Gastrocnemius medialis (tissue), 4 donors: ENCODE measurements around the gene PRLH. TPM values are rescaled to one million over a fixed set of nuclear protein-coding genes. Genes with fewer than 3 reads are reported as not detected.
A peak's percentile ranks its signal among the peaks of the same experiment; 100 is the strongest.
"Not testable (repeated sequence)": the region's sequence is repeated elsewhere in the genome, so short reads cannot be mapped to it uniquely, and the experiment has no call there.

Experiments
- ATAC-seq, 2 donors: fragments of 150-250 bp; one replicate each; pipeline ENCODE4 v1.9.1; 2016
- DNase-seq, 2 donors: peaks; one replicate each; pipeline ENCODE4 v3.0.0-alpha.2; 2019
- H3K27ac ChIP-seq, 4 donors: fragments of 200-600 bp; sonication (generic); 1 replicate in 1 of 4; 2 replicates in 3 of 4; pipeline ENCODE4 v1.5.1; 2016 to 2018; ENCODE audit warnings: mild to moderate bottlenecking in 2 of 4, moderate library complexity in 1 of 4
- H3K27me3 ChIP-seq, 3 donors: fragments of 200-600 bp; sonication (generic) in 2 of 3; 1 replicate in 1 of 3; 2 replicates in 2 of 3; pipeline versions ENCODE4 v1.5.1 to v1.6.0; 2016 to 2019; ENCODE audit warnings: mild to moderate bottlenecking in 1 of 3, moderate library complexity in 1 of 3
- H3K36me3 ChIP-seq, 2 donors: fragments of 200-600 bp; sonication (generic) in 1 of 2; one replicate each; pipeline ENCODE4 v1.5.1; 2017 to 2018
- H3K4me1 ChIP-seq, 2 donors: fragments of 200-600 bp; sonication (generic) in 1 of 2; one replicate each; pipeline ENCODE4 v1.5.1; 2016 to 2017; ENCODE audit warnings: mild to moderate bottlenecking in 2 of 2
- H3K4me3 ChIP-seq, 4 donors: fragments of 200-600 bp; sonication (generic) in 3 of 4; 1 replicate in 1 of 4; 2 replicates in 3 of 4; pipeline ENCODE4 v1.5.1; 2016 to 2019; ENCODE audit warnings: mild to moderate bottlenecking in 2 of 4
- H3K9me3 ChIP-seq, 3 donors: fragments of 200-600 bp; sonication (generic) in 2 of 3; 1 replicate in 1 of 3; 2 replicates in 2 of 3; pipeline ENCODE4 v1.5.1; 2016 to 2019
- CTCF ChIP-seq, 5 experiments: fragments of 450-650 bp in 3 of 5; fragments of 200-600 bp in 2 of 5; sonication (generic) in 2 of 5; IDR thresholded peaks in 4 of 5; conservative IDR thresholded peaks in 1 of 5; 1 replicate in 4 of 5; 2 replicates in 1 of 5; pipeline ENCODE4 v1.5.1; 2016 to 2019; ENCODE audit warnings: antibody characterized with exemption in 5 of 5, mild to moderate bottlenecking in 3 of 5, moderate library complexity in 3 of 5
- POLR2A ChIP-seq, 2 donors: fragments of 450-650 bp; IDR thresholded peaks; one replicate each; pipeline ENCODE4 v1.6.1; 2017; ENCODE audit warnings: antibody characterized with exemption in 2 of 2, mild to moderate bottlenecking in 2 of 2, moderate library complexity in 2 of 2
- in situ Hi-C, 4 donors: fragments of 200-750 bp; cut with MboI; loops; one replicate each; pipeline versions ENCODE4 v1.15.0 to v1.8.0; 2017; ENCODE audit warnings: low sequenced_read_pairs in 4 of 4
- intact Hi-C: fragments of 100-400 bp; cut with DNase I; formaldehyde crosslinking; loops from one replicate; pipeline ENCODE4 v1.15.1; 2023; ENCODE audit warnings: low total_unique reads
- total RNA-seq, 4 donors: library from RNA; depleted of rRNA; stranded (reverse); fragments of >200 nt; gene quantifications; one replicate each; pipeline versions ENCODE4 v1.1.0 to v1.2.3, GENCODE V29; 2016

The PRLH gene
- total RNA-seq, 4 donors from 2014 or later: not detected

- intact Hi-C loops: no loop called here
- DNase-seq (no peak), ATAC-seq (no peak)
- no peaks in the 10 kb centered on the region for H3K36me3 ChIP-seq
- no peak overlapping the region for H3K27ac ChIP-seq
- H3K9me3 ChIP-seq: no peaks in the 10 kb centered on the region
- TF ChIP-seq POLR2A (IDR thresholded peaks at IDR 0.05) (no peak), CTCF (IDR thresholded peaks at IDR 0.05 in 4 of 5, conservative IDR thresholded peaks at IDR 0.05 in 1 of 5) (no peak)
- H3K4me1 ChIP-seq: peaks cover 14 to 15% of the 10 kb centered on the region in 2 donors
- in situ Hi-C loops: loop anchor here in 1 of 4 donors (10.0 kb wide), 2 partner anchors 62 to 152 kb away; no protein-coding TSS in a partner anchor
- H3K27me3 ChIP-seq: no peaks in the 10 kb centered on the region
- H3K4me3 ChIP-seq: no peak overlapping the region
Observed at GRCh38 chr2:237593036-237593435, 26.7 kb downstream of the PRLH start.

DNA sequence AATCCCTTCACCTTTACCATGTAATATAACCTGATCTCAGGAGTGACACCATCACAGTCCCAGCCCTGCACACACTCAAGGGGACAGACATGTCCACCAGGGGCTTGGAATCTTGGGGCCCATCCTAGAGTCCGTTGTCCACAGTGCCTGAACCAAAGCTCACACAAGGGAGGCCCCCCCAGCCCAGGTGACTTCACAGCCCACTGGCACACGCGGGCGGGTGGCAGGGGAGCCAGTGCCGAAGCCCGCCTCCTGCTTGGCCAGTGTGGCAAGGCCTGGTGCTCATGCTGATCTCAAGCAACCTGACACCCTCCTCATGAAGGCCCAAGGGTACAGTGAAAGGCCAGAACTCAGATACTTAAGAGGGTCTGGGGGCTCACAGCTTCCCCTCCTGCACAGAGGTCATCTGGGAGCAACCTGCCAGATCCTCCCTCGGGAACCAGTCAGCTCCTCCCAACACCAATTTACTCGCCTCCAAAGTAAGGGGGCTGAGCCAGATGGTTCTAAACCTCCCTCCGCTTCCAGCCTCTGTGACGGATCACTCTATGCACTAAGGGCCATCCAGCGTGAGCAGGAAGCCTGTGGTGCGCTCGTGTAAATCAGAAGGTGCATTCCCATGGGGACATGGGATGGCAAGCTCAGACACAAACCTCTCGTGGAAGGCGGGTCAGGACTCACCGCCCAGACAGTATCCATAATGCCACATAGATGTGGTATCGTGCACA lies 27.4 kb downstream of the PRLH start:
- in situ Hi-C loops: loop anchor here in 1 of 4 donors (10.0 kb wide), 2 partner anchors 61 to 151 kb away; no protein-coding TSS in a partner anchor

DNA sequence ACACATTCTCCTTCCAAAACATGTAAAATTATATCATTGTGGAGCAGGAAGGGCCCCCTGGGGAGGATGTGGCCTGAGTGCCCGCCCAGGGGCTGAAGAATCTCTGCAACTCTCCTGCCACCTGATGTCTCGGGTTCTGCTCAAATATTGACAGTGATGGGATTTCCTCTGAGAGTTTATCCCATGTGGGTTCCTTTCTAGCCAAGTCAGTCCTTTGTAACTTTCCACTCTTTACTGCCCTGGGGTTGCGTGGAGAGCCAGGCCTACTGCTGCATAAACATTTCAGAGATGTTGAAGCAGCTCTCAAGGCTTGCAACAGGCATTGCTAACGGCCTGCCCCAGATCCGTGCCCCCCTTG lies 28.1 kb downstream of the PRLH start:
- ATAC-seq (no peak), DNase-seq (no peak)
- H3K27me3 ChIP-seq: no peaks in the 10 kb centered on the region
- H3K27ac ChIP-seq: peak overlapping the region in 1 of 4 donors; percentile 37
- in situ Hi-C loops (loop anchor here in 1 of 4 donors (10.0 kb wide), 2 partner anchors 60 to 150 kb away; no protein-coding TSS in a partner anchor), intact Hi-C loops (no loop called here)
- no peaks in the 10 kb centered on the region for H3K9me3 ChIP-seq
- no peak overlapping the region for H3K4me3 ChIP-seq
- H3K4me1 ChIP-seq: peaks cover 15 to 16% of the 10 kb centered on the region in 2 donors
- TF ChIP-seq POLR2A (IDR thresholded peaks at IDR 0.05): no peak
- TF ChIP-seq CTCF (IDR thresholded peaks at IDR 0.05 in 4 of 5, conservative IDR thresholded peaks at IDR 0.05 in 1 of 5): no peak
- H3K36me3 ChIP-seq: no peaks in the 10 kb centered on the region

More for the DNA sequence above, 27.4 kb downstream of the PRLH start:
- Histone ChIP-seq H3K9me3 (no peaks in the 10 kb centered on the region), H3K27me3 (no peaks in the 10 kb centered on the region), H3K4me3 (no peak overlapping the region), H3K36me3 (no peaks in the 10 kb centered on the region), H3K27ac (no peak overlapping the region), H3K4me1 (peaks cover 14 to 15% of the 10 kb centered on the region in 2 donors)
- no peak for TF ChIP-seq POLR2A (IDR thresholded peaks at IDR 0.05)
- no peak for TF ChIP-seq CTCF (IDR thresholded peaks at IDR 0.05 in 4 of 5, conservative IDR thresholded peaks at IDR 0.05 in 1 of 5)
- no peak for DNase-seq
- intact Hi-C loops: no loop called here
- no peak for ATAC-seq

DNA sequence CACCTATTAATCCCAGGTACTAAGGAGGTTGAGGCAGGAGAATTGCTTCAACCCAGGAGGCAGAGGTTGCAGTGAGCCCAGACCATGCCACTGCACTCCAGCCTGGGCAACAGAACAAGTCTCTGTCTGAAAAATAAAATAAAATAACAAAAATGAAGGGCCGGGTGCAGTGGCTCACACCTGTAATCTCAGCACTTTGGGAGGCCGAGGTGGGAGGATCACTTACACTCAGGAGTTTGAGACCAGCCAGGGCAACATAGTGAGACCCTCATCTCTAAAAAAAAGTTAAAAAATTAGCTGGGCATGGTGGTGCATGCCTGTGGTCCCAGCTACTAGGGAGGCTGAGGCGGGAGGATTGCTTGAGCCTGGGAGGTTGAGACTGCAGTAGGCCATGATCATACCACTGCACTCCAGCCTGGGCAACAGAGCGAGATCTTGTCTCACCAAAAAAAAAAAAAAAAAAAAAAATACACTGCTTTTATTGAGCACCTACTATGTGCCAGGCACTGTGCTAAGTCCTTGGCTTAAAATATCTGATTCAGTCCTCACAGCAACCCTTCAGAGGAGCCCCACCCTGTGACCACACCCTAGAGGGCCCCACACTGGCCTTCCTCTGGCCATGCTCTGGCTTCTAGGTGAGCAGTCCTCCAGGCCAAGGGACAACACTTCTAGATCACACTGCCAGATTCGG lies 29.6 kb downstream of the PRLH start:
- intact Hi-C loops: not testable (repeated sequence)

More for the DNA sequence above, 29.6 kb downstream of the PRLH start:
- H3K36me3 ChIP-seq, H3K4me3 ChIP-seq, H3K27ac ChIP-seq, H3K9me3 ChIP-seq, H3K27me3 ChIP-seq, DNase-seq, ATAC-seq: not testable (repeated sequence)
- in situ Hi-C loops: loop anchor here in 2 of 4 donors (5.0 to 10.0 kb wide), 3 partner anchors 59 to 149 kb away; no protein-coding TSS in a partner anchor
- H3K4me1 ChIP-seq: peaks cover 21 to 24% of the 10 kb centered on the region in 2 donors
